HG03565 (cell line): Measurements from ENCODE around the gene LAMA2.

Experiments used
- ATAC-seq: cut with Tn5 transposase; IDR thresholded peaks from one replicate; pipeline ENCODE4 v1.9.1; 2021; ENCODE audit warnings: mild to moderate bottlenecking, moderate library complexity; ENCODE audit not compliant: unreplicated experiment

LAMA2 gene

GRCh38 chr6:129253242-129253641, 370.3 kb downstream of the LAMA2 start:
- no peak for ATAC-seq

- no peak for ATAC-seq
Measured at GRCh38 chr6:129253727-129254126, 370.8 kb downstream of the LAMA2 start.

GRCh38 chr6:129257196-129257595, 374.3 kb downstream of the LAMA2 start:
- no peak for ATAC-seq

- no peak for ATAC-seq
Measured at GRCh38 chr6:129262661-129263060, 379.7 kb downstream of the LAMA2 start.

- ATAC-seq, result no peak
Measured at GRCh38 chr6:129263176-129263575, 380.2 kb downstream of the LAMA2 start.

GRCh38 chr6:129264480-129265045, 381.6 kb downstream of the LAMA2 start:
- ATAC-seq, result no peak

- ATAC-seq, result no peak
Measured at GRCh38 chr6:129267028-129267427, 384.1 kb downstream of the LAMA2 start.

GRCh38 chr6:129269076-129269475, 386.1 kb downstream of the LAMA2 start:
- ATAC-seq, result no peak

GRCh38 chr6:129269891-129270290, 387.0 kb downstream of the LAMA2 start:
- ATAC-seq, result no peak

GRCh38 chr6:129270450-129270849, 387.5 kb downstream of the LAMA2 start:
- no peak for ATAC-seq

- no peak for ATAC-seq
Measured at GRCh38 chr6:129273161-129273560, 390.2 kb downstream of the LAMA2 start.

GRCh38 chr6:129276461-129276860, 393.5 kb downstream of the LAMA2 start:
- ATAC-seq, result no peak

- no peak for ATAC-seq
Measured at GRCh38 chr6:129276986-129277385, 394.0 kb downstream of the LAMA2 start.

GRCh38 chr6:129279343-129280292, 396.7 kb downstream of the LAMA2 start:
- no peak for ATAC-seq

GRCh38 chr6:129280293-129280644, 397.3 kb downstream of the LAMA2 start:
- ATAC-seq, result no peak

GRCh38 chr6:129280749-129281148, 397.8 kb downstream of the LAMA2 start:
- no peak for ATAC-seq

GRCh38 chr6:129281168-129281796, 398.3 kb downstream of the LAMA2 start:
- no peak for ATAC-seq

- no peak for ATAC-seq
Measured at GRCh38 chr6:129282019-129282418, 399.1 kb downstream of the LAMA2 start.

GRCh38 chr6:129284225-129284624, 401.3 kb downstream of the LAMA2 start:
- no peak for ATAC-seq

- no peak for ATAC-seq
Measured at GRCh38 chr6:129287231-129288177, 404.6 kb downstream of the LAMA2 start.

GRCh38 chr6:129289442-129289841, 406.5 kb downstream of the LAMA2 start:
- ATAC-seq, result no peak
